Cardiac muscle cell (in vitro differentiated cells and primary cell): ENCODE measurements around the gene FBXL14. TPM values are rescaled to one million over a fixed set of nuclear protein-coding genes. Genes with fewer than 3 reads are reported as not detected.

Source experiments
- DNase-seq, 2 donors: peaks; one replicate each; pipeline versions ENCODE4 v3.0.0 to v3.0.0-alpha.2; 2010 to 2017; ENCODE audit warnings: low read depth in 1 of 2, low spot score in 1 of 2
- H3K27ac ChIP-seq: fragments of 200-600 bp; sonication (generic); 2 replicates; pipeline ENCODE4 v1.5.1; 2016
- H3K27me3 ChIP-seq: fragments of 200-600 bp; sonication (generic); 2 replicates; pipeline ENCODE4 v1.6.0; 2016; ENCODE audit warnings: control low read depth
- H3K36me3 ChIP-seq: fragments of 200-600 bp; sonication (generic); 2 replicates; pipeline ENCODE4 v1.5.1; 2016; ENCODE audit warnings: control low read depth
- H3K4me1 ChIP-seq: fragments of 200-600 bp; sonication (generic); 2 replicates; pipeline ENCODE4 v1.8.1; 2017; ENCODE audit warnings: low read depth, mild to moderate bottlenecking, mixed run types
- H3K4me3 ChIP-seq: fragments of 200-600 bp; sonication (generic); 2 replicates; pipeline ENCODE4 v1.5.1; 2016; ENCODE audit warnings: mild to moderate bottlenecking
- H3K9me3 ChIP-seq: fragments of 200-600 bp; sonication (generic); 2 replicates; pipeline ENCODE4 v1.5.1; 2017; ENCODE audit warnings: low read depth, mild to moderate bottlenecking, control low read depth
- polyA plus RNA-seq: library from polyadenylated mRNA; unstranded; fragments of >200 nt; fragmentation: Nextera tagmentation; extraction: Ambion mirVana; gene quantifications from 2 replicates; pipeline ENCODE4 v1.2.1, GENCODE V29; 2016
- total RNA-seq: library from RNA; depleted of rRNA; stranded (reverse); fragments of >200 nt; gene quantifications from 2 replicates; pipeline ENCODE4 v1.2.3, GENCODE V29; 2016
- TF ChIP-seq, protein P1 (sequence below): IDR thresholded peaks from 2 replicates; pipeline ENCODE4 v1.5.1; 2012; ENCODE audit warnings: low read depth, mild to moderate bottlenecking, low read length

The FBXL14 gene
- total and polyA plus RNA-seq, 2 experiments from 2014 or later, result 17.8 to 27.8 TPM

- H3K4me1 ChIP-seq, result peaks cover 56% of the 10 kb centered on the region
- H3K27ac ChIP-seq, result peak overlapping the region; percentile 48
- H3K27me3 ChIP-seq, result no peaks in the 10 kb centered on the region
- no peaks in the 10 kb centered on the region for H3K9me3 ChIP-seq
- DNase-seq, result peak; percentile 64 to 85
- TF ChIP-seq, protein P1, sequence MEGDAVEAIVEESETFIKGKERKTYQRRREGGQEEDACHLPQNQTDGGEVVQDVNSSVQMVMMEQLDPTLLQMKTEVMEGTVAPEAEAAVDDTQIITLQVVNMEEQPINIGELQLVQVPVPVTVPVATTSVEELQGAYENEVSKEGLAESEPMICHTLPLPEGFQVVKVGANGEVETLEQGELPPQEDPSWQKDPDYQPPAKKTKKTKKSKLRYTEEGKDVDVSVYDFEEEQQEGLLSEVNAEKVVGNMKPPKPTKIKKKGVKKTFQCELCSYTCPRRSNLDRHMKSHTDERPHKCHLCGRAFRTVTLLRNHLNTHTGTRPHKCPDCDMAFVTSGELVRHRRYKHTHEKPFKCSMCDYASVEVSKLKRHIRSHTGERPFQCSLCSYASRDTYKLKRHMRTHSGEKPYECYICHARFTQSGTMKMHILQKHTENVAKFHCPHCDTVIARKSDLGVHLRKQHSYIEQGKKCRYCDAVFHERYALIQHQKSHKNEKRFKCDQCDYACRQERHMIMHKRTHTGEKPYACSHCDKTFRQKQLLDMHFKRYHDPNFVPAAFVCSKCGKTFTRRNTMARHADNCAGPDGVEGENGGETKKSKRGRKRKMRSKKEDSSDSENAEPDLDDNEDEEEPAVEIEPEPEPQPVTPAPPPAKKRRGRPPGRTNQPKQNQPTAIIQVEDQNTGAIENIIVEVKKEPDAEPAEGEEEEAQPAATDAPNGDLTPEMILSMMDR, result no peak
- peak overlapping the region; percentile 75 for H3K4me3 ChIP-seq
- H3K36me3 ChIP-seq, result no peaks in the 10 kb centered on the region
These were observed 4.0 kb downstream of the FBXL14 start for GRCh38 chr12:1590221-1590979.

- peaks cover 64% of the 10 kb centered on the region for H3K4me1 ChIP-seq
- DNase-seq, result no peak
- no peaks in the 10 kb centered on the region for H3K36me3 ChIP-seq
- TF ChIP-seq, protein P1, result no peak
- H3K27me3 ChIP-seq, result no peaks in the 10 kb centered on the region
- peak overlapping the region; percentile 44 for H3K27ac ChIP-seq
- no peak overlapping the region for H3K4me3 ChIP-seq
- H3K9me3 ChIP-seq, result no peaks in the 10 kb centered on the region
These were observed 5.8 kb downstream of the FBXL14 start for GRCh38 chr12:1588575-1588947.

DNA sequence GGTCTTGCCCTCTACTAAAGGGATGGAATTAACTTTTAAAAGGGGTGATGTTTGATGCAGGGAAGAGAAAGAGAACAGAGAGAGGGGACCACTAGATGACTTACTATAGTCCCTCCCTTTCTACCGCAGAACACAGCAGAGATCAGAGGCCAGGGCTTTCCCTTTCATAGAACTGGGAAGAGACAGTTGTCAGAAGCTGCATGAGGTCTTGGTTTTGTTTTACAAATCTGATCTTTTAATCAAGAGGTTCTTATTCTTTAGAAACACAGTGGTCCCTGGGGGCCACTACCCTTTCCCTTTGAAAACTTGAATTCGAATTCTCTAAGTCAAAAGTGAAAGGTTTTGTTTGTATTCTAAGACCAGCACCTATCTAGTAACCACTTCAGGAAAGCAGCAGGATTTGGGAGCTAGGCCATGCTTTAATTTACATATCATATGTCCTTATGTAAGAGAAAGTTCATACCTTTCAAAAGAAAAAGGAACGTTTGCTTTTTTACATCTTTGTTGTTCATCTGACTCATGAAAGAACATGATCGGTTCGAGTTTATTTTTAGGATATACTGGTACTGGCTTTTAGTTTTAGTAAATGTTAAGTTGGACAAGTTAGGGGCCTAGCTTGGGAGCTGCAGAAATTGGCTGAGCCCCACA is 6.3 kb downstream of the FBXL14 start:
- Histone ChIP-seq H3K4me3 (no peak overlapping the region), H3K4me1 (peaks cover 66% of the 10 kb centered on the region), H3K27ac (peak overlapping the region; percentile 44), H3K9me3 (no peaks in the 10 kb centered on the region), H3K36me3 (no peaks in the 10 kb centered on the region), H3K27me3 (no peaks in the 10 kb centered on the region)
- TF ChIP-seq, protein P1, result no peak
- no peak for DNase-seq

DNA sequence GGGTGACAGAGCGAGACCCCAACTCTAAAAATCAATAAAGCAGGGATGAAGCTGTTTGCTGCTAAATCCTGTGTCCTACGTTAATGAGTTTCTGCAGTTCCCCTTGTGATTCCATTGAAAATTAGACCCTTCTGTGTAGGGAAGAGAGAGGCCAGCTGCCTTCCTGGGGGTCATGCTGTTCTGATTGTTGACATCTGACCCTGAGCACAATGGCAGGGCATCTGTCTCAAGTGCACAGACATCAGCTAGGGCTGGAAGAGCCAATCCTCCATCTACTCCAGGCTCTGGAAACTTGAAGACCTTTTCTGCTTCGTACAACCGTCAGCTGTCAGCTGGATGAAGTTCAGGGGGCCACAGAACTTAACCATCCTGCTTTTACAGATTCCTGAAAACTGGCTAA is 10.1 kb downstream of the FBXL14 start:
- Histone ChIP-seq H3K27me3 (no peaks in the 10 kb centered on the region), H3K4me1 (peaks cover 60% of the 10 kb centered on the region), H3K27ac (peak overlapping the region; percentile 46), H3K9me3 (no peaks in the 10 kb centered on the region), H3K36me3 (no peaks in the 10 kb centered on the region), H3K4me3 (no peak overlapping the region)
- TF ChIP-seq, protein P1, result no peak
- DNase-seq, result no peak

GRCh38 chr12:1583421-1584078 is 10.8 kb downstream of the FBXL14 start:
- no peak overlapping the region for H3K4me3 ChIP-seq
- peaks cover 62% of the 10 kb centered on the region for H3K4me1 ChIP-seq

More at GRCh38 chr12:1583421-1584078, 10.8 kb downstream of the FBXL14 start:
- TF ChIP-seq, protein P1, result peak; percentile 86
- no peak overlapping the region for H3K27ac ChIP-seq
- no peaks in the 10 kb centered on the region for H3K9me3 ChIP-seq
- no peaks in the 10 kb centered on the region for H3K27me3 ChIP-seq
- H3K36me3 ChIP-seq, result no peaks in the 10 kb centered on the region
- DNase-seq, result peak; percentile 85 to 94
